Measurements from ENCODE around the gene POLDIP2. TPM values are rescaled to one million over a fixed set of nuclear protein-coding genes. Genes with fewer than 3 reads are reported as not detected.

POLDIP2 gene, protein sequence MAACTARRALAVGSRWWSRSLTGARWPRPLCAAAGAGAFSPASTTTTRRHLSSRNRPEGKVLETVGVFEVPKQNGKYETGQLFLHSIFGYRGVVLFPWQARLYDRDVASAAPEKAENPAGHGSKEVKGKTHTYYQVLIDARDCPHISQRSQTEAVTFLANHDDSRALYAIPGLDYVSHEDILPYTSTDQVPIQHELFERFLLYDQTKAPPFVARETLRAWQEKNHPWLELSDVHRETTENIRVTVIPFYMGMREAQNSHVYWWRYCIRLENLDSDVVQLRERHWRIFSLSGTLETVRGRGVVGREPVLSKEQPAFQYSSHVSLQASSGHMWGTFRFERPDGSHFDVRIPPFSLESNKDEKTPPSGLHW
- 60.7 TPM for polyA plus RNA-seq (ENCODE audit: insufficient read length)

GRCh38 chr17:28357061-28357900, at the start of gene POLDIP2:
TSS of gene POLDIP2 (minus strand) at chr17:28357527. CDS start at chr17:28357448, 79 bp downstream.
- DNase-seq: peak; percentile 97

DNA sequence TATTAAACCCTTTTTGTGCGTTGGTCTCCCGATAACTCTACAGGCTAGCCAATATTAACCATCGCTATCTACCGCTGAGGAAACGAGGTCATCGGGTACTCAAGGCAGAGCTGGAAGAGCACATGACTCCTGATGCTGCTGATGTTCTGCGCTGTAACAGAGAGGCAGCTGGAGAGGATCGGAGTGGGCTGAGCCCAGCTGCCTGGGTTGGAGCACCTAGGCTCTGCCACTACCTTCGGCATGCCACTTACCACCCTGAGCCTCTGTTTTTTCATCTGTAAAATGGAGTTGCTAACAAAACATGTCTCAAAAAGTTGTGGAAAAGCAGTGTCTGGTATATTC, 49.1 kb upstream of the POLDIP2 start:
- DNase-seq: no peak

DNA sequence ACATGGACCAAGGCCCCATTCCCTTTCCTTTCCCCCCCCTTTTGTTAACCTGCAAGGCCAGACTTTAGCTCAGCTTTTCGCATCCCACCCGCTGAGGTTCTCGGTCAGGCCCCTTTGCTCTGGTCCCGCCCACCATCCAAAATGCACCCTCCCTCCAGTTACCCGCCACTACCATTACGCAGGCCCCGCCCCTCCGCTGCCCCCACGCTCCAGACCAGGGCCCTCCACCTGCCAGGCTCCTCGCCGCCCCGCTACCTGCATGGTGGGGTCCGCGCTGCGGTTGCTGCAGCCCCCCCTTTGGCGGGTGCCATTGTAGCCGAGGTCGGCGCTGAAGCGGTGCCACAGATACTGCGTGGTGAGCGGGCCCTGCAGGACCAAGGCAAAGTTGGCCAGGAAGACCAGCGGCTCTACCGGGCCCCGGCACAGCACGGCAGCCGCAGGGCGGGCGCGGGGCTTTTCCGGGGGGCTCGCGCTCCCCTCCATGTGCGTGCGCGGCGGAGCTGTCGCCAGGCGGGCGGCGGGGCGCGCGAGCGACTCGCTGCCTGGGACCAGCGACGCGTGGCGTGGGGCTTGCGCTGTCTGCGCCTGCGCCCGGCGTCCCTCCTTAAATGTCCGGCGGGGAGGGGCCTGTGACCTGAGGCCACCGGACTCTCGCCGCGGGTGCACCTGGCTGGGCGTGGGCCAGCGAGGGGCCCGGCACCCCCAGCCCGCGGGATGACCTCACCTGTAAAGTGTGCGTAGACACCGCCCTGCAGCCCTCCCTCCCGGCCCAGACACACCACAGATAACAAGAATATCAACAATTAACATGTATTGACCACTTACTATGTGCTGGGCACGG, 48.5 kb upstream of the POLDIP2 start, which contains the start of gene SLC46A1:
SLC46A1 (minus strand) TSS at position 581 of the 841 bp plus-strand sequence; CDS start at position 483, 98 bp downstream.
- peak; percentile 68 for DNase-seq

DNA sequence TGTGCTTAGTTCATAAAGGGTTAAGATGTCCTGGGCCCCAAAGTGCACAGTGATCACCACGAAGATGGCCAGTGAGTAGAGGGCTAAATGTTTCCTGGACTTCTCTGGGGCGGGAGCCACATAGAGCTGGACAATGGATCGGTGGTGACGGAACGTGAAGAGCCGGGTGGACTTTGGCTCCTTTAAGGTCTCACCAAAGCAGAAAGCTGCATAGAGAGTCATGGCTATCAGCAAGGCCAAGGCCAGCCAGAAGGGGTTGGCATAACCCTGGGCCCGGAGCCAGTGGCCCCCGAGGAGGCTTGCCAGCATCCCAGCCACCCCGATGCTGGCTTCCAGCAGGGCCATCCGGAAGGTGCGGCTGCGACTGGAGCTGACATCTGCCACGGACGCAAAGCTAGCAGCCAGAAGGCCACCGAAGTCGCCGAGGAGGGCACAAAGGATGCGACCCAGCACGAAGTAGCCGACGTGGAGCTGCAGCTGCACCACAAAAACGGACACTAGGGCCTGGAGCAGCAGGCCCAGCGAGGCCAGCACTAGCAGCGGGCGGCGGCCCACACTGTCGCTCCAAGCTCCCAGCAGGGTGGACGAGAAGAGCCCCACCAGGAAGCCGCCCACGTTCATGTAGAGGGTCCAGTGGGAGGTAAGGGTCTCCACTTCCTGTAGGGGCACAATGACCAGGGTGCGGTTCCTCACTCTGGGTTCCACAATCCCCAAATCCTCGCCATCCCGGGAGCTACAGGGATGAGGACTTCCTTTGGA, 47.7 kb upstream of the POLDIP2 start:
- no peak for DNase-seq

DNA sequence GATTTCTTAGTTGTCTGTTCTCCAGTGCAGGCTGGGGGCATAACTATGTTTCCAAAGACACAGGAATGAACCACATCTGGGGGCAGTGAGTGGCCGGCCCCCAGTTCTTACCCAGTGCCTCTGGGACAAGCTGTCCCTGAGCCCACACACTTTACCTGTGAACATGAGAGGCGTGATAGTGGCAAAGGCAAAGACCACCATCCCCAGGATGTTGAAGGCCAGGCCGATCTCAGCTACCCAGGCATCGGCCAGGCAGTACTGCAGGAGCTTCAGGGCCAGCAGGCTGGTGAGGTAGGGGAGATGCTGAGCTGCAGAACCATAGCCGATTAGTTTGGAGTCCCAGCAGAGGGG, 47.1 kb upstream of the POLDIP2 start:
- no peak for DNase-seq

GRCh38 chr17:28404007-28404406, 46.7 kb upstream of the POLDIP2 start:
- no peak for DNase-seq

DNA sequence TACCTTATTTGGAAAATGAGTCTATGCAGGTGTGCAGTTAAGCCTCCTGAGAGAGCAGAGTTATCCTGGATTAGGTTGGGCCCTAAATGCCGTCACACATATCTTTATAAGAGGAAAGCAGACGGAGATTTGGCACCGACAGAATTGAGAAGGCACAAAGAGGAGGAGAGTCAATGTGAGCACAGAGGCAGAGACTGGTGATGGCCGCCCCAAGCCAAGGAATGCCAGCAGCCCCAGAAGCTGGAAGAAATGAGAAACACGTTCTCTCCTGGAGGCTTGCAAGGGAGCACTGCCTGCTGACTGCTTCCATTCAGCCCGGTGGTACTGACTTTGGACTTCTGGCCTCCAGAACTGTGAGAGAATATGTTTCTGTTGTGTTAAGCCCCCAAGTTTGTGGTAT, 45.5 kb upstream of the POLDIP2 start:
- no peak for DNase-seq

DNA sequence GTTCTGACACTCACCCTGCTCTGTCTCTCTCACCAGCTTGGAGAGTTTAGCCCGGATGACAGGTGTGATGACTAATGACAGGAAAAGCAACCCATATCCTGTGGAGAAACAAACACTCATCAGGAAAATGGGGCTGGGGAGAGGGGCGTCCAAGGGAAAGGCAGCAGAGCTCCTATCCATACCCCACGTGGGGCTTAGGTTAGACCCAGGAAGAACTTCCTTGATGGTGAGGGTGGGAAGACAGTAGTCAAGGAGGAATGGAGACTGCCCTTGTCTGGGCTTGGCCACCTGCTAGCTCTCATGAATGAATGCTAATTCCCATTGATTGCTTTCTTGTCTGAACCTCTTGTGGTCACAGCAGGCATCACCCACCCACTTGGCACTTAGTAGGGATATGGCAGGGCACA, 44.9 kb upstream of the POLDIP2 start:
- no peak for DNase-seq

- no peak for DNase-seq
These were observed 42.5 kb upstream of the POLDIP2 start for GRCh38 chr17:28399808-28400207.

GRCh38 chr17:28398280-28398981, 41.1 kb upstream of the POLDIP2 start:
- no peak for DNase-seq

DNA sequence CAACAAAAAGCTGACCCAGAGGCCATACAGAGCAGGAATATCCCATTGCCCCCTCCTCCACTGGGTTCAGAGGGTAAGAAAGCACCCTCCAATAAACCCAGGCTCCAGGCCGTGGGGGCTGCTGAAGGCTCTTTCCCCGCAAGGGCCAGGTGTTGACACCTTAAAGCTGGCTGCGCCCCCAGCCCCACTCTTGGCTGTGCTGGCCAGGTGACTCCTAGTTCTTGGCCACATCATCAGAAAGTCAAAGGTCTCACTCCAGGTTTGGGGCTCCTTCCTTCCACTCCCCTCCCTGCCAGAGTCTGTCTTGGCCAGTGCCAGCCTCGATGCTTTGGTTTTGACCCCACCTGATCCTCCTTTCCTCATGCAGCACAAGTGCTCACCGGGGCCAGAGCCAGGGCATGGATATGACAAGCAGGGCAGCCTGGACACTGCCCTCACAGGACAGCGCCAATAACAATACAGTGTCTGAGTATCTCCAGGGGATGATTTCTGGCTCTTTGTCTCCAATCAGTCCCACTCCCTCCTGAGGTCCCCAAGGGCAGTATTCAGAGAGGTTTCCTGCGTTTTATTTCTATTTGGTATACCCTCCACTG, 40.5 kb upstream of the POLDIP2 start:
- no peak for DNase-seq

GRCh38 chr17:28397275-28397674, 39.9 kb upstream of the POLDIP2 start:
- no peak for DNase-seq

- no peak for DNase-seq
These were observed 39.4 kb upstream of the POLDIP2 start for GRCh38 chr17:28396635-28397239.

GRCh38 chr17:28395968-28396367, 38.6 kb upstream of the POLDIP2 start:
- DNase-seq: no peak

GRCh38 chr17:28395426-28395825, 38.1 kb upstream of the POLDIP2 start:
- DNase-seq: no peak

GRCh38 chr17:28394337-28395116, 37.2 kb upstream of the POLDIP2 start:
- DNase-seq: no peak

GRCh38 chr17:28392491-28392890, 35.2 kb upstream of the POLDIP2 start:
- no peak for DNase-seq

DNA sequence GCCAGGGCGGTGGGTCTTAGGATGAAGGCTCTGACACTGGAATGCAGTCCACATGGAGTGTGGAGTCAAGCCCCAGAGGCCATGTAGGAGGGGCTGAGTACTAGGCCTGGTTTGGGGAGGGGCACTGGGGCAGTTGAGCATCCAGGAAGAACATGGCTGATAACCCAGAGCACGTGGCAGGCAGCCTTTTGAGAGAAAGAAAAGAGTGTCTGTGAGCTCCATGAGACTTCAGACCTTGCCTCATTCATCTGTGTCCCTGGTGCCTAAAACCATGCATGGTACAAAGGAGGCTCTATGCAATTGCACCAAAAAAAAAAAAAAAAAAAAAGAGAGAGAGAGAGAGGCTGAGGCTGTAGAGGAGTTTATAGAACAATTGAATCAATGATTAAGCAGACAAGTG, 34.1 kb upstream of the POLDIP2 start:
- DNase-seq: no peak

GRCh38 chr17:28390984-28391383, 33.7 kb upstream of the POLDIP2 start:
- DNase-seq: no peak

DNA sequence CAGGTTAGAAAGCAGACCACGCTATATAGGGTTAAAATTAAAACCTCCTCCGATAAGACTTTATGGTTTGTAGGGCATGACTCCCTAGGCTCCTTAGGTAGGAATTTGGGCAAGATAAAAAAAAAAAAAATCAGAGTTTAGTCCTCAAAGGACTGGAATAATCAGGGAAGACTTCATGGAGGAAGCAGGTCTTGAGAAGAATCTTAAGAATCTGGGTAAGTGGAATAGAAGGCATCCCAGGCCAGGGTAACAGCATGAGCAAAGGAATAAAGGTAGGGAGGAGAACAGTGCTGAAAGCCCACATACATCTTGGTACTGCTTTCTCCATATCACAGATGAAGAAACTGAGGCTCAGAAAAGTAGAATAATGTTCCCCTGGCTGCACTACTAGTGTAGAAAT, 33.2 kb upstream of the POLDIP2 start:
- no peak for DNase-seq

All from hindlimb muscle (tissue), 1 donor.